Small intestine (tissue), 7 donors: Measurements from ENCODE around the gene CDC42EP4. TPM values are rescaled to one million over a fixed set of nuclear protein-coding genes. Genes with fewer than 3 reads are reported as not detected.
"Not testable (repeated sequence)": the region's sequence is repeated elsewhere in the genome, so short reads cannot be mapped to it uniquely, and the experiment has no call there.

ENCODE experiments used
- DNase-seq, 2 donors: peaks; one replicate each; pipeline versions ENCODE4 v3.0.0 to v3.0.0-alpha.2; 2013
- FAIRE-seq: peaks from 2 replicates; lab custom pipeline; 2012; peaks lifted over from hg19 to GRCh38; lab: Jason Lieb, UNC
- H3K27ac ChIP-seq, 3 donors: one replicate each; pipeline ENCODE4 v1.5.1; 2013; ENCODE audit warnings: low read length in 2 of 3, mild to moderate bottlenecking in 2 of 3, control low read depth in 1 of 3, inconsistent platforms in 1 of 3, low read depth in 1 of 3, moderate library complexity in 1 of 3
- H3K27me3 ChIP-seq, 3 donors: one replicate each; pipeline ENCODE4 v1.6.1; 2013; ENCODE audit warnings: low read length in 3 of 3, inconsistent platforms in 1 of 3; ENCODE audit not compliant: control insufficient read depth in 3 of 3, insufficient read depth in 3 of 3
- H3K36me3 ChIP-seq, 3 donors: one replicate each; pipeline ENCODE4 v1.6.1; 2013; ENCODE audit warnings: low read length in 3 of 3, inconsistent platforms in 1 of 3, low read depth in 1 of 3, mild to moderate bottlenecking in 1 of 3, moderate library complexity in 1 of 3; ENCODE audit not compliant: control insufficient read depth in 3 of 3, insufficient read depth in 2 of 3
- H3K4me1 ChIP-seq, 3 donors: one replicate each; pipeline ENCODE4 v1.6.1; 2013; ENCODE audit warnings: low read length in 2 of 3, inconsistent platforms in 1 of 3, low read depth in 1 of 3, mild to moderate bottlenecking in 1 of 3, moderate library complexity in 1 of 3; ENCODE audit not compliant: control insufficient read depth in 3 of 3, insufficient read depth in 2 of 3
- H3K4me3 ChIP-seq, 3 donors: one replicate each; pipeline ENCODE4 v1.5.1; 2013; ENCODE audit warnings: low read length in 3 of 3, control low read depth in 1 of 3, inconsistent platforms in 1 of 3, low read depth in 1 of 3, mild to moderate bottlenecking in 1 of 3, moderate library complexity in 1 of 3
- H3K9me3 ChIP-seq, 2 donors: one replicate each; pipeline ENCODE4 v1.6.1; 2013; ENCODE audit warnings: low read depth in 1 of 2, low read length in 1 of 2; ENCODE audit not compliant: control insufficient read depth in 2 of 2, insufficient read depth in 1 of 2
- WGBS, 3 donors: extraction: QIAGEN DNeasy Blood & Tissue Kit; methylation state at CpG; one replicate each; pipeline ENCODE4 v1.1.7; 2013; 5-methylcytosine and 5-hydroxymethylcytosine counted together
- polyA plus RNA-seq, 4 donors: library from polyadenylated mRNA; stranded (reverse) in 3 of 4; unstranded in 1 of 4; fragments of 200-250 nt in 3 of 4; fragments of 120-200 nt in 1 of 4; gene quantifications; one replicate each; pipeline versions ENCODE4 v1.2.1 to v1.2.3, GENCODE V29; 2013
- donor health status: healthy with polysubstance abuse.
- donor health status: control.
- donor health status: control.
- donor health status: Bipolar disorder and iron deficiency.
- donor health status: healthy.

Gene CDC42EP4
- polyA plus RNA-seq, 4 donors: 46.5 to 64.9 (median 59.1) TPM

DNA sequence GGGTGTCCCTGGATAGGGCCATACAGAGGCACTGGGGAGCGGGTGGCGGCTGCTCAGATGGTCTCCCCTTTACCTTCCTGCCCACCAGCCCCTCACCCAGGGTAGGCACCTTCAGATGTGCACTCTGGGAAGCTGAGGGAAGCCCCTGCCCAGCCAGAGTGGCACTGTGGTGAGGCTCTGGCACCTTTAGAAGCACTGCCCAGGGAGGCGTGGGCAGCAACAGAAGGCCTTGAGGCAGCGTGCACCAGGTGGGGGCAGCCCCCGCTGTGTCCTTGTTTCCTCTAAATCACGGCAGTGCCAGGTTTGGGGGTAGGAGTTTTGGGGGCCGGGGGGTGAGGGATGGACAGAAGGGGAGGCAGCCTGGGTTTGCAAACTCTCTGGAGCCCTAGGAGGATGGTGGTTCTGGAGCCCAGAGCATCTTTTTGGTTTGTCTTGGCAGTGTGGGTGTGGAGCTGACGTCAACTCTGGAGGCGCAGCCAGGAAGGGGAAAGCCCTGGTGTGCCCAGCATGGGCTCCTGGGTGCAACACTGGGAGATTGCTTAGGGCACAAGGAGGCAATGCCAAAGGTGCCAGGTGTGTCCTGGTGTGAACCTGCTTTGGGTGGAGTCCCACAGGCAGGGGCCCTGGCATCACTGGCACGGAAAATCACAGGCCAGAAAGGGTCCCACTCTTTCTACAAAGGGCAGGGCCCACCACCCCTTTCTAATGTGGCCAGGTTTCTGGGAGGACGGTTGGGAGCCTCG, 23.1 kb upstream of the CDC42EP4 start:
- peaks cover 0 to 2% (median 0%) of the 10 kb centered on the region in 3 donors for H3K36me3 ChIP-seq
- no peaks in the 10 kb centered on the region for H3K27me3 ChIP-seq
- no peak overlapping the region for H3K4me3 ChIP-seq
- H3K4me1 ChIP-seq: peaks cover 0 to 3% (median 2%) of the 10 kb centered on the region in 3 donors
- H3K9me3 ChIP-seq: no peaks in the 10 kb centered on the region
- FAIRE-seq (no peak), DNase-seq (peak in 1 of 2 donors; percentile 62)
- peak overlapping the region in 1 of 3 donors; percentile 13 for H3K27ac ChIP-seq
- WGBS, 3 donors: 38 to 66% (median 45%) methylated on average over 12 of the region's 12 CpGs

DNA sequence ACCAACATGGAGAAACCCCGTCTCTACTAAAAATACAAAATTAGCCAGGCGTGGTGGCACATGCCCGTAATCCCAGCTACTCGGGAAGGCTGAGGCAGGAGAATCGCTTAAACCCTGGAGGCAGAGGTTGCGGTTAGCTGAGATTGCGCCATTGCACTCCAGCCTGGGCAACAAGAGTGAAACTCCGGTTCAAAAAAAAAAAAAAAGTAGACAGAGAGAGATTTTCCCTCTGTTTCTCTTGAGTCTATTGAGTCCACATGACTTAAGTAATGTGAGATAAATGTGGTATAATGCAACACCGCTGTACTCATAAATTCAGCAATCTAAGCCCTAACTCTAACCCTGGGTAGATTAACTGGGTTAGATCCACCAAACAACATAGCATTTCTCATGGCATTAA, 21.6 kb upstream of the CDC42EP4 start:
- H3K9me3 ChIP-seq, H3K4me1 ChIP-seq, H3K4me3 ChIP-seq, FAIRE-seq, H3K27ac ChIP-seq, H3K27me3 ChIP-seq, DNase-seq, H3K36me3 ChIP-seq: not testable (repeated sequence)
- 86 to 96% (median 89%) methylated on average over 8 to 9 of the region's 9 CpGs for WGBS, 3 donors

DNA sequence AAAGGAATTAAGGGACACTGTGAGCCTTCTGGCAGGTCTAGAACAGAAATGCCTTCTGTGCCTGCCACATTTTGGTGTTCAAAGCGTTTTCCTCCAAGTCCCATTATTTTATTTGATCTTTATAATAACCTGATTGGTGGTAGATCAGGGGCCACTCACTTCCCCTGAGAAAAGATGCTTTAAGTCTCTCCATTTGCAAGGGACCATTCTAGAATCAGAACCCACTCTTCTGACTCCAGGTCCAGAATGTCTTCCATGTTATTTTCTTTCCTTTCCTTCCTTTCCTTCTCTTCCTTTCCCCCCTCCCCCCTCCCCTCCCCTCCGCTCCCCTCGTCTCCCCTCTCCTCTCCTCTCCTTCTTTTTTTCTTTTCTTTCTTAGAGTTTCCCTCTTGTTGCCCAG, 19.3 kb upstream of the CDC42EP4 start:
- Histone ChIP-seq H3K27me3 (no peaks in the 10 kb centered on the region), H3K4me1 (no peaks in the 10 kb centered on the region), H3K9me3 (no peaks in the 10 kb centered on the region), H3K27ac (no peak overlapping the region), H3K36me3 (no peaks in the 10 kb centered on the region), H3K4me3 (no peak overlapping the region)
- DNase-seq (no peak), FAIRE-seq (no peak)
- 73 to 78% (median 76%) methylated on average over 3 of the region's 3 CpGs for WGBS, 3 donors

DNA sequence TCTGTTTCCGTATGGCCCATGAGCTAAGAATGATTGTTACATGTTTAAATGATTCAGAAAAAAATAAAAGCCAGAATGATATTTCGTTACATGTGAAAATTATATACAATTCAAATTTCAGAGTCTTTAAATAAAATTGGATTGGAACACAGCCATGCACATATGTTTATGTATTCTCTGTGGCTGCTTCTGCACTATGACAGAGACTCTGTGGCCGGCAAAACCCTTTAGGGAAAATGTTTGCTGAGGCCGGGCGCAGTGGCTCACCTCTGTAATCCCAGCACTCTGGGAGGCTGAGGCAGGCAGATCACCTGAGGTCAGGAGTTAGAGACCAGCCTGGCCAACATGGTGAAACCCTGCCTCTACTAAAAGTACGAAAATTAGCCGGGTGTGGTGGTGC, 15.9 kb upstream of the CDC42EP4 start:
- 83 to 89% (median 86%) methylated on average over 7 of the region's 7 CpGs for WGBS, 3 donors

DNA sequence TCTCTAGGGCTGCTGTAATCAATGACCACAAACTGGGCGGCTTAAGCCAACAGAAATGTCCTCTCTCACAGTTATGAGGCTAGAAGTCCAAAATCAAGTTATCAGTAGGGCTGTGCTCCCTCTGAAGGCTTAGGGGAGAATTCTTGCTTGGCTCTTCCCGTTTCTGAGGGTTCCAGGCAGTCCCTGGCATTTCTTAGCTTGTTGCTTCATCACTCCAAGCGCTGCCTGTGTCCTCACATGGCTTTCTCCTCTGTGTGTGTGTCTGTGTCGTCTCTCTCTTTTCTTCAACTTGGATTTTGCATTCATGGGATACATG, 13.7 kb upstream of the CDC42EP4 start:
- Histone ChIP-seq H3K9me3 (peaks cover 0 to 8% of the 10 kb centered on the region in 2 donors), H3K27me3 (no peaks in the 10 kb centered on the region), H3K36me3 (no peaks in the 10 kb centered on the region), H3K4me1 (peaks cover 0 to 12% (median 0%) of the 10 kb centered on the region in 3 donors), H3K4me3 (no peak overlapping the region), H3K27ac (peak overlapping the region in 1 of 3 donors; percentile 60)
- 55 to 63% (median 58%) methylated on average over 4 of the region's 4 CpGs for WGBS, 3 donors
- FAIRE-seq (no peak), DNase-seq (no peak)

More for the DNA sequence above, 15.9 kb upstream of the CDC42EP4 start:
- DNase-seq (no peak), FAIRE-seq (no peak)
- H3K4me1 ChIP-seq: peaks cover 0 to 8% (median 0%) of the 10 kb centered on the region in 3 donors
- no peak overlapping the region for H3K4me3 ChIP-seq
- H3K27ac ChIP-seq: no peak overlapping the region
- H3K9me3 ChIP-seq: peaks cover 0 to 4% of the 10 kb centered on the region in 2 donors
- H3K36me3 ChIP-seq: no peaks in the 10 kb centered on the region
- H3K27me3 ChIP-seq: no peaks in the 10 kb centered on the region

DNA sequence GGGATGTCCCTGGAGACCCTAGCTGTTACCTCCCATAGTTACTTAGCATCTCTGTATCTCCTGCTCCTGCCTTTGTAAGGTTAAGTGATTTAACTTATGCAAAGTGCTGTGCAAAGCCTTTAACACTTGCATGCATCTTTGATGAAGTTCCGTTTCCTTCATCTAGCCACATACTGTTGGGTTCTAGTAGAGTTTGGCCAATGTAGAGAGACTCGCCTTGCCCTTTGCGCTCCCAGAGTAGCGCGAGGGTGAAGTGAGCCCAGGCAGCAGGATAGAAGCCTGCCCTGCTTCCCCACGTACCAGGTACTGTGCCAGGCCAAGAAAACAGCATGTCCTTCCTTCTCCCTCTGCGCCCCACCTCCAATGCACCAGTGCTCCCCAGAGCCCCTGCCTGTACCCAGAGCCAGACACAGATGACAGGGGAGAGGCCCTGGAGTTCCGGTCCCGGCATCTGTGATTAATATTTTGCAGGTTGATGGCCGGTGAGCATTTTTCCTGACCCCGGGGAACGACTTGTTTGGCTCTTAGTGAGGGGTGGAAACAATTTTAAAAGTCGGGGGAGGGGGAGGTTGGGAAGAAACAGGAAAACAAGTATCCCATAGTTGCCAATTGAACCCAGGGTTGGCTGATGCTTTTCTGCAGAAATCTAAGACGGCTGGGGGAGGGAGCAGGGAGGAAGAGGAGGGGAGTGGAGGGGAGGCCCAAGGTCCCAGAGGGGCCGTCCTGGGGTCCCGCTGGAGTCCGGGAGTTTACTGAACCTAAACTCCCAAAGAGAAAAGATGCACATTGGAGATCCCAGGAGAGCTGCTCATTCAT, 13.1 kb upstream of the CDC42EP4 start:
- H3K27me3 ChIP-seq: no peaks in the 10 kb centered on the region
- no peak overlapping the region for H3K4me3 ChIP-seq
- no peak overlapping the region for H3K27ac ChIP-seq
- H3K4me1 ChIP-seq: peaks cover 0 to 12% (median 0%) of the 10 kb centered on the region in 3 donors
- 68 to 79% (median 76%) methylated on average over 17 of the region's 17 CpGs for WGBS, 3 donors
- H3K36me3 ChIP-seq: no peaks in the 10 kb centered on the region
- FAIRE-seq (no peak), DNase-seq (no peak)
- H3K9me3 ChIP-seq: peaks cover 0 to 8% of the 10 kb centered on the region in 2 donors

DNA sequence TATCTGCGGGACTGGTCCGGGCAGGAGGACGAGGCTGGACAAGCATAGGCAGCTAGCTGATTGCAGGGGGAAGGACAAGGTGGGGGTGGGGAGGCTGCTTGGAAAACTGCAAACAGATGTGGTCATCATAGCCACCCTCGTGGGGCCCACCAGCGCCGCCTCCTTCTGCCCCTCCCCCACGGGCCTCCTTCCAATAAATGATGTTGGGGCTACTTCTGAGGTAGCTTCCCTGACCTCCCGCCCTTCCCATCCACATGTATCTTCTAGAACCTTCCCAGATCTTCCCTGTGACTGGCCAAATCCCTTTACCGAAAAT, 12.3 kb upstream of the CDC42EP4 start:
- FAIRE-seq (no peak), DNase-seq (no peak)
- peaks cover 0 to 12% (median 0%) of the 10 kb centered on the region in 3 donors for H3K4me1 ChIP-seq
- H3K27me3 ChIP-seq: no peaks in the 10 kb centered on the region
- WGBS, 3 donors: 52 to 79% (median 75%) methylated on average over 9 of the region's 9 CpGs
- no peaks in the 10 kb centered on the region for H3K36me3 ChIP-seq
- peaks cover 0 to 8% of the 10 kb centered on the region in 2 donors for H3K9me3 ChIP-seq
- H3K4me3 ChIP-seq: no peak overlapping the region
- no peak overlapping the region for H3K27ac ChIP-seq

DNA sequence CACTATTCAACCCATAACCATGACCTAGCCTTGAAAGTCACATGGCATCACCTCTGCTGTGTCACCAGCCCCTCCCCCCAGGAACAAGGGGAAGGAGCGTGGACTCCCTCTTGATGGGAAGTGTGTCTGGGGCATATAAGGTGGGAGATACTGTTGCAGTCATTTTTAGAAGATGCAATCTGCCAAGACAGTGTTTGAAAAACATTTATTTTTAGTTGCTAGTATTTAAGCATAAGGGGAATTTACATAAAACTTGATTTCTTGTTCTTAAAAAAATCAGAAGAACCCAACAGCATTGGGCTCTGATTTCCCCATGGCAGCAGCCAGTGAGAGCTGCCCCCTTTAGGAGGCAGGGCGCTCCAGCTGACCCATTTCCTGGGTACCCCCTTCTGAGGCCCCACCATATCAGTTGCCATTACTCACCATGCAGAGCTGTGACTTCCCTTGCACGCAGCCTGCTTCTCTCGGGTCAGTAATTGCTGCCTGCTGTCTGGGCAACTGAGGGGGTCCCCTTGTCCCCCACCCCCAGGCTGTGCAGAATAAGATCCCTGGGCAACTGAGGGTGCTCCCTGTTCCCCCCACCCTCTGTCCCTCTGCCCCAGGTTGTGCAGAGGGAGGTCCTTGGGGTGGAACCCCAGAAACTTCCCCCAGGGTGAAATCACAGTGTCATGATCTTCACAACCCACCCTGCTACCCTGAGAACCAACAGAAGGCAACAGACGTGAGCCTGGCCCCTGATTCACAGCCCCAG, 11.8 kb upstream of the CDC42EP4 start:
- FAIRE-seq: no peak
- Histone ChIP-seq H3K36me3 (no peaks in the 10 kb centered on the region), H3K4me3 (no peak overlapping the region), H3K27me3 (no peaks in the 10 kb centered on the region), H3K9me3 (peaks cover 0 to 8% of the 10 kb centered on the region in 2 donors), H3K27ac (no peak overlapping the region), H3K4me1 (peaks cover 0 to 14% (median 0%) of the 10 kb centered on the region in 3 donors)
- no peak for DNase-seq
- WGBS, 3 donors: 56 to 62% (median 62%) methylated on average over 5 of the region's 5 CpGs
